ENCODE measurements around the gene PLEKHG4B. TPM values are rescaled to one million over a fixed set of nuclear protein-coding genes. Genes with fewer than 3 reads are reported as not detected.

The PLEKHG4B gene
- total RNA-seq, 2 donors from 2014 or later, result 0.08 to 0.48 TPM

- H3K4me1 ChIP-seq, result peaks cover 0 to 21% of the 10 kb centered on the region in 2 donors
- H3K27ac ChIP-seq, result peak overlapping the region; percentile 2 to 91
- no peak for DNase-seq (ENCODE audit: low spot score)
- H3K27me3 ChIP-seq, result no peaks in the 10 kb centered on the region
- peaks cover 25% of the 10 kb centered on the region for H3K36me3 ChIP-seq
- TF ChIP-seq CTCF (IDR thresholded peaks at IDR 0.05), result no peak
- H3K9me3 ChIP-seq, result no peaks in the 10 kb centered on the region
- no peak overlapping the region for H3K4me3 ChIP-seq
Observed at GRCh38 chr5:204001-204400, 112.0 kb downstream of the PLEKHG4B start.

GRCh38 chr5:204462-204861, 112.5 kb downstream of the PLEKHG4B start:
- peaks cover 25% of the 10 kb centered on the region for H3K36me3 ChIP-seq
- H3K4me3 ChIP-seq, result no peak overlapping the region
- no peak for DNase-seq (ENCODE audit: low spot score)
- H3K27me3 ChIP-seq, result no peaks in the 10 kb centered on the region
- H3K4me1 ChIP-seq, result peaks cover 0 to 21% of the 10 kb centered on the region in 2 donors
- TF ChIP-seq CTCF (IDR thresholded peaks at IDR 0.05), result no peak
- H3K27ac ChIP-seq, result peak overlapping the region; percentile 77 to 91
- no peaks in the 10 kb centered on the region for H3K9me3 ChIP-seq

GRCh38 chr5:204966-205670, 113.2 kb downstream of the PLEKHG4B start:
- peaks cover 25% of the 10 kb centered on the region for H3K36me3 ChIP-seq
- H3K9me3 ChIP-seq, result no peaks in the 10 kb centered on the region
- no peaks in the 10 kb centered on the region for H3K27me3 ChIP-seq
- TF ChIP-seq CTCF (IDR thresholded peaks at IDR 0.05), result no peak
- H3K27ac ChIP-seq, result peak overlapping the region; percentile 77 to 91
- H3K4me3 ChIP-seq, result no peak overlapping the region
- H3K4me1 ChIP-seq, result peaks cover 0 to 21% of the 10 kb centered on the region in 2 donors
- no peak for DNase-seq (ENCODE audit: low spot score)

- Histone ChIP-seq H3K27me3 (no peaks in the 10 kb centered on the region), H3K36me3 (peaks cover 25% of the 10 kb centered on the region), H3K4me1 (peaks cover 0 to 14% of the 10 kb centered on the region in 2 donors), H3K27ac (peak overlapping the region; percentile 77 to 91), H3K9me3 (no peaks in the 10 kb centered on the region), H3K4me3 (no peak overlapping the region)
- no peak for TF ChIP-seq CTCF (IDR thresholded peaks at IDR 0.05)
- DNase-seq (ENCODE audit: low spot score), result no peak
Observed at GRCh38 chr5:206406-206805, 114.4 kb downstream of the PLEKHG4B start.

- Histone ChIP-seq H3K36me3 (peaks cover 25% of the 10 kb centered on the region), H3K27me3 (no peaks in the 10 kb centered on the region), H3K9me3 (no peaks in the 10 kb centered on the region), H3K4me1 (peaks cover 0 to 14% of the 10 kb centered on the region in 2 donors), H3K4me3 (no peak overlapping the region), H3K27ac (peak overlapping the region; percentile 77 to 91)
- DNase-seq (ENCODE audit: low spot score), result no peak
- no peak for TF ChIP-seq CTCF (IDR thresholded peaks at IDR 0.05)
Observed at GRCh38 chr5:206927-207536, 115.1 kb downstream of the PLEKHG4B start.

All from right atrium auricular region (tissue), 2 donors.